Measurements from ENCODE around the gene SORL1-AS1.
"Not testable (repeated sequence)": the region's sequence is repeated elsewhere in the genome, so short reads cannot be mapped to it uniquely, and the experiment has no call there.

SORL1-AS1 gene

GRCh38 chr11:121483805-121484480 lies 31.2 kb upstream of the SORL1-AS1 start:
- Histone ChIP-seq H3K27me3 (ENCODE audit: control insufficient read depth, insufficient read depth, low read length) (no peaks in the 10 kb centered on the region), H3K9ac (ENCODE audit: low read length) (no peak overlapping the region), H3K4me1 (ENCODE audit: control insufficient read depth, insufficient read depth, low read length) (peaks cover 4% of the 10 kb centered on the region), H3K36me3 (ENCODE audit: control insufficient read depth, insufficient read depth, low read length) (peaks cover 4% of the 10 kb centered on the region), H3K27ac (ENCODE audit: low read depth, low read length) (no peak overlapping the region), H3K4me3 (ENCODE audit: low read length) (no peak overlapping the region)

GRCh38 chr11:121482231-121483129 lies 29.7 kb upstream of the SORL1-AS1 start:
- no peaks in the 10 kb centered on the region for H3K4me1 ChIP-seq (ENCODE audit: control insufficient read depth, insufficient read depth, low read length)
- no peak overlapping the region for H3K27ac ChIP-seq (ENCODE audit: low read depth, low read length)
- H3K4me3 ChIP-seq (ENCODE audit: low read length): no peak overlapping the region
- H3K27me3 ChIP-seq (ENCODE audit: control insufficient read depth, insufficient read depth, low read length): no peaks in the 10 kb centered on the region
- peaks cover 5% of the 10 kb centered on the region for H3K36me3 ChIP-seq (ENCODE audit: control insufficient read depth, insufficient read depth, low read length)
- no peak overlapping the region for H3K9ac ChIP-seq (ENCODE audit: low read length)

- not testable (repeated sequence) for H3K36me3 ChIP-seq (ENCODE audit: control insufficient read depth, insufficient read depth, low read length); H3K4me1 ChIP-seq (ENCODE audit: control insufficient read depth, insufficient read depth, low read length); H3K4me3 ChIP-seq (ENCODE audit: low read length); H3K27me3 ChIP-seq (ENCODE audit: control insufficient read depth, insufficient read depth, low read length); H3K9ac ChIP-seq (ENCODE audit: low read length); H3K27ac ChIP-seq (ENCODE audit: low read depth, low read length)
These were observed 28.9 kb upstream of the SORL1-AS1 start for GRCh38 chr11:121481484-121482230.

GRCh38 chr11:121479698-121480238 lies 27.0 kb upstream of the SORL1-AS1 start:
- peaks cover 5% of the 10 kb centered on the region for H3K36me3 ChIP-seq (ENCODE audit: control insufficient read depth, insufficient read depth, low read length)
- no peaks in the 10 kb centered on the region for H3K4me1 ChIP-seq (ENCODE audit: control insufficient read depth, insufficient read depth, low read length)
- H3K27me3 ChIP-seq (ENCODE audit: control insufficient read depth, insufficient read depth, low read length): no peaks in the 10 kb centered on the region
- no peak overlapping the region for H3K4me3 ChIP-seq (ENCODE audit: low read length)
- H3K27ac ChIP-seq (ENCODE audit: low read depth, low read length): no peak overlapping the region
- no peak overlapping the region for H3K9ac ChIP-seq (ENCODE audit: low read length)

GRCh38 chr11:121478895-121479697 lies 26.3 kb upstream of the SORL1-AS1 start:
- H3K9ac ChIP-seq (ENCODE audit: low read length): no peak overlapping the region
- no peaks in the 10 kb centered on the region for H3K27me3 ChIP-seq (ENCODE audit: control insufficient read depth, insufficient read depth, low read length)
- H3K4me3 ChIP-seq (ENCODE audit: low read length): no peak overlapping the region
- H3K27ac ChIP-seq (ENCODE audit: low read depth, low read length): no peak overlapping the region
- no peaks in the 10 kb centered on the region for H3K4me1 ChIP-seq (ENCODE audit: control insufficient read depth, insufficient read depth, low read length)
- H3K36me3 ChIP-seq (ENCODE audit: control insufficient read depth, insufficient read depth, low read length): peaks cover 5% of the 10 kb centered on the region

GRCh38 chr11:121478226-121478894 lies 25.6 kb upstream of the SORL1-AS1 start:
- H3K4me3 ChIP-seq (ENCODE audit: low read length): no peak overlapping the region
- H3K36me3 ChIP-seq (ENCODE audit: control insufficient read depth, insufficient read depth, low read length): peaks cover 5% of the 10 kb centered on the region
- H3K4me1 ChIP-seq (ENCODE audit: control insufficient read depth, insufficient read depth, low read length): no peaks in the 10 kb centered on the region
- H3K9ac ChIP-seq (ENCODE audit: low read length): no peak overlapping the region
- no peak overlapping the region for H3K27ac ChIP-seq (ENCODE audit: low read depth, low read length)
- no peaks in the 10 kb centered on the region for H3K27me3 ChIP-seq (ENCODE audit: control insufficient read depth, insufficient read depth, low read length)

- no peak overlapping the region for H3K9ac ChIP-seq (ENCODE audit: low read length)
- H3K4me3 ChIP-seq (ENCODE audit: low read length): no peak overlapping the region
- H3K27me3 ChIP-seq (ENCODE audit: control insufficient read depth, insufficient read depth, low read length): no peaks in the 10 kb centered on the region
- H3K36me3 ChIP-seq (ENCODE audit: control insufficient read depth, insufficient read depth, low read length): peaks cover 5% of the 10 kb centered on the region
- no peaks in the 10 kb centered on the region for H3K4me1 ChIP-seq (ENCODE audit: control insufficient read depth, insufficient read depth, low read length)
- peak overlapping the region; percentile 21 for H3K27ac ChIP-seq (ENCODE audit: low read depth, low read length)
These were observed 23.7 kb upstream of the SORL1-AS1 start for GRCh38 chr11:121476379-121477032.

GRCh38 chr11:121474680-121475079 lies 21.9 kb upstream of the SORL1-AS1 start:
- H3K27ac ChIP-seq (ENCODE audit: low read depth, low read length): no peak overlapping the region
- H3K4me3 ChIP-seq (ENCODE audit: low read length): no peak overlapping the region
- peaks cover 5% of the 10 kb centered on the region for H3K36me3 ChIP-seq (ENCODE audit: control insufficient read depth, insufficient read depth, low read length)
- H3K27me3 ChIP-seq (ENCODE audit: control insufficient read depth, insufficient read depth, low read length): no peaks in the 10 kb centered on the region
- H3K9ac ChIP-seq (ENCODE audit: low read length): no peak overlapping the region
- H3K4me1 ChIP-seq (ENCODE audit: control insufficient read depth, insufficient read depth, low read length): no peaks in the 10 kb centered on the region

GRCh38 chr11:121473064-121473777 lies 20.5 kb upstream of the SORL1-AS1 start:
- H3K27ac ChIP-seq (ENCODE audit: low read depth, low read length): peak overlapping the region; percentile 28
- no peaks in the 10 kb centered on the region for H3K4me1 ChIP-seq (ENCODE audit: control insufficient read depth, insufficient read depth, low read length)
- H3K9ac ChIP-seq (ENCODE audit: low read length): no peak overlapping the region
- no peaks in the 10 kb centered on the region for H3K27me3 ChIP-seq (ENCODE audit: control insufficient read depth, insufficient read depth, low read length)
- H3K36me3 ChIP-seq (ENCODE audit: control insufficient read depth, insufficient read depth, low read length): no peaks in the 10 kb centered on the region
- H3K4me3 ChIP-seq (ENCODE audit: low read length): no peak overlapping the region

- H3K36me3 ChIP-seq (ENCODE audit: control insufficient read depth, insufficient read depth, low read length): no peaks in the 10 kb centered on the region
- H3K27ac ChIP-seq (ENCODE audit: low read depth, low read length): no peak overlapping the region
- H3K4me3 ChIP-seq (ENCODE audit: low read length): no peak overlapping the region
- H3K4me1 ChIP-seq (ENCODE audit: control insufficient read depth, insufficient read depth, low read length): peaks cover 7% of the 10 kb centered on the region
- H3K9ac ChIP-seq (ENCODE audit: low read length): no peak overlapping the region
- H3K27me3 ChIP-seq (ENCODE audit: control insufficient read depth, insufficient read depth, low read length): no peaks in the 10 kb centered on the region
These were observed 19.5 kb upstream of the SORL1-AS1 start for GRCh38 chr11:121472312-121472711.

All from rectal smooth muscle tissue (tissue), 1 donor.